H9 (cell line): ENCODE measurements around the gene TMEM80. TPM values are rescaled to one million over a fixed set of nuclear protein-coding genes. Genes with fewer than 3 reads are reported as not detected.

ENCODE experiments used
- DNase-seq: peaks from one replicate; pipeline ENCODE4 v3.0.0-alpha.2; 2017
- H2AFZ ChIP-seq: one replicate; pipeline ENCODE4 v1.6.1; 2013; ENCODE audit warnings: mild to moderate bottlenecking, low read length, control low read depth, moderate library complexity
- H2AK5ac ChIP-seq: 2 replicates; pipeline ENCODE4 v1.6.1; 2013; ENCODE audit warnings: low read length, control low read depth, mixed read lengths; ENCODE audit not compliant: insufficient read length
- H2BK120ac ChIP-seq: one replicate; pipeline ENCODE4 v1.6.1; 2013; ENCODE audit warnings: low read depth, mild to moderate bottlenecking, low read length, control low read depth, inconsistent platforms; ENCODE audit not compliant: poor library complexity, severe bottlenecking
- H2BK12ac ChIP-seq: 2 replicates; pipeline ENCODE4 v1.6.1; 2013; ENCODE audit warnings: low read length, control low read depth, mixed read lengths, low read depth; ENCODE audit not compliant: insufficient read length
- H2BK15ac ChIP-seq: 2 replicates; pipeline ENCODE4 v1.6.1; 2013; ENCODE audit warnings: low read depth, low read length, control low read depth
- H2BK20ac ChIP-seq: one replicate; pipeline ENCODE4 v1.6.1; 2013; ENCODE audit warnings: low read depth, mild to moderate bottlenecking, low read length, control low read depth, inconsistent platforms; ENCODE audit not compliant: poor library complexity, severe bottlenecking
- H2BK5ac ChIP-seq: 2 replicates; pipeline ENCODE4 v1.6.1; 2013; ENCODE audit warnings: low read length, control low read depth, mixed read lengths; ENCODE audit not compliant: insufficient read length
- H3K14ac ChIP-seq: 2 replicates; pipeline ENCODE4 v1.6.1; 2013; ENCODE audit warnings: low read length, control low read depth; ENCODE audit not compliant: insufficient read depth
- H3K18ac ChIP-seq: 2 replicates; pipeline ENCODE4 v1.6.1; 2013; ENCODE audit warnings: low read depth, mild to moderate bottlenecking, mixed read lengths, low read length, control low read depth; ENCODE audit not compliant: insufficient read length
- H3K23ac ChIP-seq: 2 replicates; pipeline ENCODE4 v1.6.1; 2013; ENCODE audit warnings: low read length, control low read depth, mixed read lengths, low read depth; ENCODE audit not compliant: insufficient read length
- H3K23me2 ChIP-seq: 2 replicates; pipeline ENCODE4 v1.6.1; 2013; ENCODE audit warnings: low read depth, mild to moderate bottlenecking, mixed read lengths, low read length, control low read depth; ENCODE audit not compliant: insufficient read length, poor library complexity, severe bottlenecking
- H3K27ac ChIP-seq: 2 replicates; pipeline ENCODE4 v1.5.1; 2013; ENCODE audit warnings: low read length, control low read depth, mixed read lengths, low read depth; ENCODE audit not compliant: insufficient read length
- H3K27me3 ChIP-seq: 2 replicates; pipeline ENCODE4 v1.6.1; 2013; ENCODE audit warnings: low read length, control low read depth, inconsistent platforms; ENCODE audit not compliant: insufficient read depth
- H3K4ac ChIP-seq: 2 replicates; pipeline ENCODE4 v1.6.1; 2013; ENCODE audit warnings: low read depth, mild to moderate bottlenecking, control low read depth, inconsistent platforms, low read length, moderate library complexity
- H3K4me1 ChIP-seq: 2 replicates; pipeline ENCODE4 v1.6.1; 2013; ENCODE audit warnings: low read length, control low read depth, inconsistent platforms; ENCODE audit not compliant: insufficient read depth
- H3K4me2 ChIP-seq: 2 replicates; pipeline ENCODE4 v1.6.1; 2013; ENCODE audit warnings: low read length, control low read depth, mixed read lengths; ENCODE audit not compliant: insufficient read length, insufficient read depth
- H3K56ac ChIP-seq: 2 replicates; pipeline ENCODE4 v1.6.1; 2013; ENCODE audit warnings: low read depth, mild to moderate bottlenecking, mixed read lengths, low read length, control low read depth; ENCODE audit not compliant: insufficient read length
- H3K79me1 ChIP-seq: 2 replicates; pipeline ENCODE4 v1.6.1; 2013; ENCODE audit warnings: low read depth, mild to moderate bottlenecking, moderate library complexity, low read length, control low read depth, inconsistent platforms; ENCODE audit not compliant: insufficient read depth, poor library complexity, severe bottlenecking
- H3K79me2 ChIP-seq: 2 replicates; pipeline ENCODE4 v1.6.1; 2013; ENCODE audit warnings: low read length, control low read depth, inconsistent platforms; ENCODE audit not compliant: insufficient read depth
- H3K9ac ChIP-seq: 2 replicates; pipeline ENCODE4 v1.6.1; 2013; ENCODE audit warnings: low read length, control low read depth, mixed read lengths; ENCODE audit not compliant: insufficient read length; ENCODE audit errors: extremely low read depth
- H3K9me3 ChIP-seq: one replicate; pipeline ENCODE4 v1.6.1; 2013; ENCODE audit warnings: low read depth, low read length, inconsistent platforms; ENCODE audit not compliant: control insufficient read depth
- H3T11ph ChIP-seq: one replicate; pipeline ENCODE4 v1.6.1; 2013; ENCODE audit warnings: mild to moderate bottlenecking, low read length, control low read depth, inconsistent platforms
- H4K20me1 ChIP-seq: one replicate; pipeline ENCODE4 v1.6.1; 2013; ENCODE audit not compliant: control insufficient read depth, insufficient read length, insufficient read depth
- H4K5ac ChIP-seq: 2 replicates; pipeline ENCODE4 v1.6.1; 2013; ENCODE audit warnings: low read depth, mild to moderate bottlenecking, mixed read lengths, low read length, control low read depth; ENCODE audit not compliant: insufficient read length
- H4K8ac ChIP-seq: replicated peaks from 2 replicates; pipeline ENCODE4 v1.6.1; 2013; ENCODE audit warnings: low read length, control low read depth, mixed read lengths, low read depth; ENCODE audit not compliant: insufficient read length
- H4K91ac ChIP-seq: 2 replicates; pipeline ENCODE4 v1.6.1; 2013; ENCODE audit warnings: low read depth, mild to moderate bottlenecking, moderate library complexity, mixed read lengths, low read length, control low read depth; ENCODE audit not compliant: insufficient read length
- H3K27ac Mint-ChIP-seq, 3 experiments: 2 replicates in 2 of 3; 3 replicates in 1 of 3; pipeline ENCODE4 v1.8.0; 2020 to 2021; ENCODE audit warnings: mixed read lengths in 3 of 3, mild to moderate bottlenecking in 1 of 3, moderate library complexity in 1 of 3
- H3K27me3 Mint-ChIP-seq: 2 replicates; pipeline ENCODE4 v1.8.0; 2021; ENCODE audit warnings: low read depth, mild to moderate bottlenecking, moderate library complexity, mixed read lengths
- H3K36me3 Mint-ChIP-seq, 3 experiments: 2 replicates in 2 of 3; 3 replicates in 1 of 3; pipeline ENCODE4 v1.8.0; 2020 to 2021; ENCODE audit warnings: low read depth in 3 of 3, mixed read lengths in 3 of 3; ENCODE audit not compliant: insufficient read depth in 1 of 3
- H3K4me1 Mint-ChIP-seq, 2 experiments: 2 replicates each; pipeline ENCODE4 v1.8.0; 2020; ENCODE audit warnings: mixed read lengths in 2 of 2
- H3K4me3 Mint-ChIP-seq, 2 experiments: 2 replicates in 1 of 2; 3 replicates in 1 of 2; pipeline ENCODE4 v1.8.0; 2020 to 2021; ENCODE audit warnings: mild to moderate bottlenecking in 2 of 2, mixed read lengths in 2 of 2, moderate library complexity in 1 of 2
- H3K9me3 Mint-ChIP-seq, 2 experiments: 2 replicates in 1 of 2; 3 replicates in 1 of 2; pipeline ENCODE4 v1.8.0; 2020; ENCODE audit warnings: mild to moderate bottlenecking in 2 of 2, mixed read lengths in 2 of 2, moderate library complexity in 1 of 2
- WGBS: extraction: QIAGEN DNeasy Blood & Tissue Kit; methylation state at CpG from one replicate; pipeline ENCODE4 v1.1.7; 2013; ENCODE audit warnings: missing lambda C conversion rate, low lambda C conversion rate, mixed read lengths; ENCODE audit not compliant: insufficient read length; ENCODE audit errors: extremely low coverage; 5-methylcytosine and 5-hydroxymethylcytosine counted together
- total RNA-seq: library from RNA; stranded (reverse); gene quantifications from 2 replicates; pipeline ENCODE4 v1.2.1, GENCODE V29; 2021
- TF ChIP-seq, protein P1 (sequence below): fragments of 200-600 bp; sonication (generic); conservative IDR thresholded peaks from 3 replicates; pipeline ENCODE4 v1.8.0; 2021; ENCODE audit warnings: antibody characterized with exemption, mild to moderate bottlenecking

The TMEM80 gene
- total RNA-seq, 1 experiment from 2014 or later, result 23.6 TPM

- peaks cover 13% of the 10 kb centered on the region; the same call in 1 of the 2 replicates for H3K79me2 ChIP-seq
- peaks cover 38 to 43% of the 10 kb centered on the region in 2 experiments for H3K4me1 Mint-ChIP-seq
These were observed 891 bp upstream of the TMEM80 start, which contains the start of gene DEAF1 for GRCh38 chr11:694563-695287. Gene DEAF1, minus strand, starts transcription at chr11:695222. Its CDS starts 175 bp downstream, at chr11:695047.

More at GRCh38 chr11:694563-695287, 891 bp upstream of the TMEM80 start, which contains the start of gene DEAF1:
- H3K27me3 ChIP-seq, result no peaks in the 10 kb centered on the region
- H2AFZ ChIP-seq, result no peak within 1 kb of the TSS
- no peak within 1 kb of the TSS for H2BK5ac ChIP-seq
- H3K4me2 ChIP-seq, result peak within 1 kb of the TSS; percentile 71
- peak within 1 kb of the TSS; percentile 98 for H3K18ac ChIP-seq
- H3K56ac ChIP-seq, result no peak within 1 kb of the TSS
- peak within 1 kb of the TSS; percentile 50 for H3K27ac ChIP-seq
- no peak within 1 kb of the TSS for H3K23ac ChIP-seq
- H4K91ac ChIP-seq, result no peak within 1 kb of the TSS
- no peak within 1 kb of the TSS; the same call in 1 of the 2 replicates for H3K4ac ChIP-seq
- H4K5ac ChIP-seq, result no peak within 1 kb of the TSS
- H3T11ph ChIP-seq, result no peak within 1 kb of the TSS
- DNase-seq, result peak; percentile 97
- peak within 1 kb of the TSS; percentile 81 for H3K9ac ChIP-seq
- Mint-ChIP-seq H3K36me3 (peaks cover 6 to 17% (median 15%) of the 10 kb centered on the region in 3 experiments), H3K27me3 (no peaks in the 10 kb centered on the region; the same call in 1 of the 2 replicates), H3K9me3 (no peaks in the 10 kb centered on the region; a peak in 2 of 5 replicates), H3K4me3 (peak within 1 kb of the TSS; percentile 80 to 88), H3K27ac (peak within 1 kb of the TSS; percentile 95 to 98 (median 96))
- H2BK12ac ChIP-seq, result no peak within 1 kb of the TSS
- H3K79me1 ChIP-seq, result peaks cover 3% of the 10 kb centered on the region
- no peak within 1 kb of the TSS for H2BK20ac ChIP-seq
- no peak within 1 kb of the TSS for H2BK15ac ChIP-seq
- TF ChIP-seq, protein P1, sequence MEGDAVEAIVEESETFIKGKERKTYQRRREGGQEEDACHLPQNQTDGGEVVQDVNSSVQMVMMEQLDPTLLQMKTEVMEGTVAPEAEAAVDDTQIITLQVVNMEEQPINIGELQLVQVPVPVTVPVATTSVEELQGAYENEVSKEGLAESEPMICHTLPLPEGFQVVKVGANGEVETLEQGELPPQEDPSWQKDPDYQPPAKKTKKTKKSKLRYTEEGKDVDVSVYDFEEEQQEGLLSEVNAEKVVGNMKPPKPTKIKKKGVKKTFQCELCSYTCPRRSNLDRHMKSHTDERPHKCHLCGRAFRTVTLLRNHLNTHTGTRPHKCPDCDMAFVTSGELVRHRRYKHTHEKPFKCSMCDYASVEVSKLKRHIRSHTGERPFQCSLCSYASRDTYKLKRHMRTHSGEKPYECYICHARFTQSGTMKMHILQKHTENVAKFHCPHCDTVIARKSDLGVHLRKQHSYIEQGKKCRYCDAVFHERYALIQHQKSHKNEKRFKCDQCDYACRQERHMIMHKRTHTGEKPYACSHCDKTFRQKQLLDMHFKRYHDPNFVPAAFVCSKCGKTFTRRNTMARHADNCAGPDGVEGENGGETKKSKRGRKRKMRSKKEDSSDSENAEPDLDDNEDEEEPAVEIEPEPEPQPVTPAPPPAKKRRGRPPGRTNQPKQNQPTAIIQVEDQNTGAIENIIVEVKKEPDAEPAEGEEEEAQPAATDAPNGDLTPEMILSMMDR, result no peak
- no peak within 1 kb of the TSS for H2BK120ac ChIP-seq
- H3K4me1 ChIP-seq, result peaks cover 14% of the 10 kb centered on the region; the same call in 1 of the 2 replicates
- no peaks in the 10 kb centered on the region for H3K23me2 ChIP-seq
- no peaks in the 10 kb centered on the region for H3K9me3 ChIP-seq
- H4K20me1 ChIP-seq, result no peaks in the 10 kb centered on the region
- no peak within 1 kb of the TSS for H2AK5ac ChIP-seq
- H3K14ac ChIP-seq, result peak within 1 kb of the TSS; percentile 99
- WGBS, result no CpG with 5 or more reads among the region's 103 CpGs
- H4K8ac ChIP-seq, result no peak within 1 kb of the TSS
